GM19043 (cell line): Measurements from ENCODE around the gene GBX2.

Experiments used
- ATAC-seq: cut with Tn5 transposase; IDR thresholded peaks from one replicate; pipeline ENCODE4 v1.9.1; 2021; ENCODE audit warnings: low read depth; ENCODE audit not compliant: unreplicated experiment

Gene GBX2

DNA sequence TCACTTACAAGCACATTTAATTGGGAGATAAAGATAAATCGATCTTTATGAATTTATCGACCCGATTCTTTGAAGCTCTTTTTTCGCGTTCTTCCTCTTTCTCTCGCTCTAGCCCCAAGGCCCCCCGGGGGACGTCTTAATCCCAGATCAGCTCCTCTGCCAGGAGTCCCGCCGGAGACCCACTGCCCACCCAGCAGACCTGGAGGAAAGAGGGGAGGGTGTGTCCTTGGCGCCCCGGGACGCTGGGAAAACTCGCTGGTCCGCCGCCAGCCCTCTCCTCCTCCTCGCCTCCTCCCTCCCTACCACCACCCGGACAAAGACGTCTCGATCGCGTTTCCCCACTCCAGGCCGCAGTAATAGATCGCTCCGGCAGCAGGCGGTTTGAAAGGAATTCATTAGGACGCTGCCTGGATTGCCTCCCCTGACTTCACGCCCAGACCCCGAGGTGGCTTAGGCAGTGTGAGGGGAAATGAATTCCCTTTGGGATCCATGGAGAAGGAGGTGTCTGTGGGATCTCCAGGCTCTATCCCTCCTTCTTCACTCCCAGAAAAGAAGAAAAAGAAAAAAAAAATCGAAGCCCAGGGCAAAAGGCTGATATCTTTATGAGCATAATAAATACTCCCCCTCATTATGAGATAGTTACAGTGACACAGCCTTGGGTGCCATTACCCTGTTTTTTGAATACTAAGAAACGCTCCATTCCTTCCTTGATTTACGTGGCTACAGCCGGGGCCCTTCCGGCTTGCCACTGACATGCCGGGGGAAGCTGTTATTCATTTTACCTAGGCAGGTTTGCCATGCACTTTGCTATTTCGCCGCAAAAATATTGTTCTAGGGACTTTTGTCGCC is 1.8 kb upstream of the GBX2 start:
- no peak for ATAC-seq

DNA sequence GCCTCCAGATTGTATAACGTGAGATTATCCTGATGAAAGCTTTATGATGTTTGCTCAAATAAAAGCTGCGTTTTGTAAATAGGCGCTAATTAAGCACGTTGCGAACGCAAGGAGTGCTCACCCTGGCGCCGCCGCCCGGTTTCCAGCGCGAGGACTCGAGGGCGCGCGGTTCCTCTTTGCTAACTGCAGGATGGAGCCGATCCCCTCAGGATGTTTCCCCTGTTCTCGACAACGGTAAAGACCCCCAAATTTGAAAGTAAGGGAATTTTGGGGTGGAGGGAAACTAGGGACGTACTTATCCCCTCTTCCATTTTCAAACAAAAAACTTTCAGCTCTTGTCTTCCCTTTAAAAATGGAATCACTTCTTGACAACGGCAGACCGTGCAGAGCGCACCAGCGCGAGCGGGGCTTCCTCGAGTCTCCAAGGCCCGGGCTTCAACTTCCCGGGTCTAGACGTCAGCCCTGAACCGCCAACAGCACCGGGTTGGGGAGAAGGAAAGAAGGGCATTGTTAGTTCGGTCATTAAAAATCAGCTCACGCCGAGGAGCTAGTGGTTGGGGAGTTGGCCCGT is 1.1 kb upstream of the GBX2 start:
- no peak for ATAC-seq

DNA sequence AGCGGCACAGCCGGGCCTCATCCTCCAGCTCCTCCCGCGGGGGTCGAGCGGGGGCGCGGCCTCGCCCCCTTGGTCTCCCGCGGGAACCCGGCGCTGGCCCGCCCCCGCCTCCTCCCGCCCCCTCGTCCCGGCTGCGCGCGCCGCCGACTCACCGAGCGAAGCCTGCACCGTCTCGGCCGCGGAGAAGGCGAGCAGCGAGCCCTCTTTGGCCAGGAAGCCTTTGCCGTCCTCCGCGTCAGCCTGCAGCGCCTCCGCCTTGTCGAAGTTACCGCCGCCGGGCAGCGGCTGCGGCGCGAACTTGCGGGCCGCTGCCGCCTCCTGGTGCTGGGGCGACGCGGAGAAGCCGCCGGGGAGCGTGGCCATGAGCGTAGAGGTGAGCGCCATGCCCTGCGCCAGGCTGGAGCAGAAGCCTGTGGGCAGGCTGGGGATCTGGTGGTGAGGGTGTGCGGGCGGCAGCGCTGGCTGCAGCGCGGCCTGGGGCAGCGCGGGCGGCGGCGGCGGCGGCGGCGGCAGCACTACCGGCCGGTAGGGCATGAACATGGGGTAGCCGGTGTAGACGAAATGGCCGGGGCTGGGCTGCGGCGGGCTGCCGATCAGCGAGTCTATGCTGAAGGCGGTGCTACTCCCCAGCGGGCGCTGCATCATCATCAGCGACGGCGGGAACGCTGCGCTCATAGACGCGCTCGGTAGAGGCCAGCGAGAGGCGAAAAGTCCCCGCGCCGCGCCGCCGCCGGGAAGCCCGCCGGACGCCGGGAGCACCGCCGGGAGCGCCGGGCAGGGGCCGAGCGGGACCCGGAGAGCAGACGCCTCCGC is 683 bp downstream of the GBX2 start:
- no peak for ATAC-seq

GRCh38 chr2:236166796-236167296 is 1.3 kb downstream of the GBX2 start:
- no peak for ATAC-seq

GRCh38 chr2:236165842-236166795 is 2.1 kb downstream of the GBX2 start:
- ATAC-seq = no peak

- no peak for ATAC-seq
Measured at GRCh38 chr2:236164925-236165841, 3.0 kb downstream of the GBX2 start.

GRCh38 chr2:236164201-236164924 is 3.8 kb downstream of the GBX2 start:
- ATAC-seq = no peak

DNA sequence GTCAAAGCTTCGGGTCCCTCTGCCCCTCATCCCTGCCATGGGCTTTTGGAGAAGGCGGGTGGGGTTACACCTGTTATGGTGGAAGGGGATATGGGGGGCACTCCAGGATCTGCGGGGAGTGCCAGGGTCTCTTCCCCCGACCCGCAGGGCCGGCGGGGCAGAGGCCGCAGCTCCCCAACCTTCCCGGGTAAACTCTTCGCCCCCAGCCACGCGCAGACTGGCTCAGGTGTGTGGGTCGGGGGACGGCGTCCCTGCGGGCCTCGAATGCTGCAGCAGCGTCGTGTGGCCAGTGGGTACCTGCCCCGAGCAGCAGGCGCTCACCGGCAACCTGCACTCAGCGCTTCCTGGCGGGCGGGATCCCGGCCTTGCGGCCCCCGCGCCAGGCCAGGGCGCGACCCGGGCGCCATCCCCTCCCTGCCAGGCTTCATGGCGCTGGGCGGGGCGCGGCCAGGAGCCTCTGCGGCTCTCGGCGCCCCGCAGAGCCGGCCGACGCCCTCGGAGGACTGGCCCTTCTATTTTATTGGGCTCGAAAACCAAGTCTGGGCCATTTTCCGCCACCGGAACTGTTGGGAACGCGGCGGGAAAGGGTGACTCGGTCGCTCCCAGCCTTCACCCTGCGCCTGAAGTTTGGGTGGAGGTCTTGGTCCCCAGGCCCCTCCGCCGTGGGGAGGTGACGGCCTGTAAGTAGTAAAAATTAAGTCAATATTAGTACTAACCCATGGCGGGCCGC is 4.5 kb downstream of the GBX2 start:
- ATAC-seq = no peak

DNA sequence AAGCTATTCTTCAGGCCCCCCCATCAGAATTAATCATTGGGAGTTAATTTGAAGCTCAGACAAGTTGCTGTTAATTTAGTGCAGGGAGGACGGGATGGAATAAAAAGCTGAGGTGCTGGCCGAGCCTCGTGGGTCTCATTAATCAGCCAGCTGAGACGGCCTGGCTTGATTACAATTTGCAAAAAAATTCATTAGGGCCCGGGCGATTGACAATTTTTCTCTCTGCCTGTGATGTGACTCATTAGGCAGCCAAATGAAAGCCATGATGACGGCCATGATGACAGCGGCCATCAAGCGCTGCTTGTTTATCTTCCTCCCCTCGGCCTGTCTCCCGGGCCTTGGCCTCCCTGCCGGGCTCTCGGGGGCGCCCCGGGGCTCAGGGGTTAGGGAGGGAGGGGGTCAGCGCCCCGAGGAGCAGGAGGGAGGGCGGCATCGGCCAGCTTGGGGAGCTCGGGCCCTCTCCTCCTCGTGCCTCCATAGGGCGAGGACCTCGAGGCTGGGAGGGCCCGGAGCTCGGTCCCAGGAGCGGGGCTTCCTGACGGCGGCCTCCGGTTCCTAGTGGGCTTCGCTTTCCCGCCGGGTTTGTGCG is 5.2 kb downstream of the GBX2 start:
- no peak for ATAC-seq

GRCh38 chr2:236162031-236162845 is 5.9 kb downstream of the GBX2 start:
- no peak for ATAC-seq

DNA sequence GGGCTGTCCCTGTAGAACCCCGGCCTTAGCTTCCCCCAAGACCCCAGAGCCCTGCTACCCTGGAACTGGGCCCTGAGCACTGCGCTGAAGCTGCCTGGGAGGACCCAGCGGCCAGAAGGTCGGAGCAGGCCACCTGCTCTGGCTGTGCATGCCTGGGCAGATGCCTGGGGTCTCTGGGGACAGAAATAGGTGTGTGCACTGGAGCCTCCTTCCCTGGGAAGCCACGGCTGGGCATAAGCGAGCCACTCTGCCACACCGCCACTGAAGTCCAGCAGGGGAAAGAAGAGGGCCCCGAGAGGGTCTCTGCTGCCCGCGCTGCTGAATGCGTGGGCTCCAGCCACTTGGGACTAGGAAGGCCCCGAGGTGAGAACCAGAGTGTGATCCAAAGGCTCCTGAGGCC is 6.7 kb downstream of the GBX2 start:
- ATAC-seq = no peak

- ATAC-seq = no peak
Measured at GRCh38 chr2:236161082-236161462, 7.1 kb downstream of the GBX2 start.

DNA sequence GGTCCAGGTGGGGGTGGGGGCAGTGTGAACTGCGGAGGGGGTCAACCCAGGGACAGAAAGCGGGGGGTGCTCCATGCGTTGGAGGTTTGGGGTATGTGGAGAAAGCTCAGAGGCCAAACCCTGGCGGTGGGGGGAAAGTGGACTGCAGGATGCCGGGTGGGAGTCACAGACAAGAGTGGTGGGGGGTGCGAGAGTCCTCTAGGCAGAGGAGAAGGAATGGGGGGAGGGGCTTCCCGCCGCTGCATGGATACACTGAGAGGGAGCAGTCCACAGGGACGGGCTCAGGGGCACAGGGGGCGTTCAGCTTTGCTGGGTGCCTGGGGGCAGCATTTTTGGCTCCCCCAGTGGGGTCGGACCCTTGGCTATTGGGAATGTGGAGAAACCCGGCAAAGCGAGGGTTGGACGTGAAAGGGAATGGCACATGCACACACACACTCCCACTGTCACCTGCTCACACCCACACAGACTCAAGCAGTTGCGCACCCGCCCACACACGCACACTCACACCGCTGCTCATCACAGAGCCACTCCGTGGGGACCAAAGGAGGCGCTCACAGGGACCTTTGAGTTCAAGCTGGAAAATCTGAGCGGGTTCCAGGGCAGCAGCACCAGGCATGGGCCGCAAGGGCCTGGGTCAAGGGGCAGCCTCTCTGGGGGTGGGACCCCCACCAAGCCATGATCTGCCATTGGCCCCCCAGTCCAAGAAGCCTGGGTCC is 7.7 kb downstream of the GBX2 start:
- no peak for ATAC-seq

- ATAC-seq = no peak
Measured at GRCh38 chr2:236159778-236160170, 8.4 kb downstream of the GBX2 start.

DNA sequence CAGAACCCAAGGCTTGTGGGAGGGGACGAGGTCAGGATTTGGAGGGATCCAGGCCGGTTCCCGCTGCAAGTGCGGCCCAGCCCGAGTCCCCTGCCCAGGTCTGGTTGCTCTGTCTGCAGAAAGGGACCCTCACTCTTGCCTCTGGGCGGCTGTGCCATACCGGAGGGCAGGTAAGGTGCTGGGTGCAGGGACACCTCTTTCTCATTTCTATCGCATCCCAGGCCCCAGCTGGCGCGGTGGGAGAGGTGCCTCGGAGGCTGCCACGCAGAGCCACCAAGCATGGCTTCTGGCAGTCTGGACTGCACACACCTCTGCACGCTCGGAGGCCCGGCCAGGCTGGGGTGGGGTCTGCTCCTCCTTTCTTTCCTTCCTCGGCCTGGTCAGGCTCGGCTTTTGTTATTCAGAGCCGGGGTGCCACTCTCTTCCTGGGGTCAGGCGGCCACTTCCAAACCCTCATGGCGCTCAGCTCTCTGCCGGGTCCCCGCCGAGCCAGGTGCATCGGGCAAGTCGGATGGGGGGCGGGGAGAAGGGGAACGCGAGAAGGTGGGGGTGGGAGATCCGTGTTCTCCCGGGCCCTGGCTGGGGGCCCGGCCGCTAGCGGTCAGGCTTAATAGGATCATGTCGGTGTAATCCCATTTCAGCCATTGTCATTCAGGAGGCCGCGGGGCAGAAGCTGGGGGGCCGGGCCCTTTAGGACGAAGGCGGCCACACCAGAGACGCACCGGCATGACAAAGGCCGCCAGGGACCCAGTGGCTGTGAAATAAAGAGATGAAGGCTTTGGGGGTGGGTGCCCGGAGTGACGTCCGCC is 9.0 kb downstream of the GBX2 start:
- no peak for ATAC-seq
